Measurements from ENCODE around the gene MRPL14.

- TF ChIP-seq CTCF (IDR thresholded peaks at IDR 0.05) (no peak), POLR2A (IDR thresholded peaks at IDR 0.05) (no peak), EP300 (IDR thresholded peaks at IDR 0.05) (no peak)
Measured at GRCh38 chr6:44065443-44066140, 61.7 kb downstream of the MRPL14 start.

All from tibial nerve (tissue), 4 donors.